Amniotic stem cell (primary cell): Measurements from ENCODE around the gene VGLL3.
A peak's percentile ranks its signal among the peaks of the same experiment; 100 is the strongest.

Experiments used
- DNase-seq: peaks from one replicate; lab custom pipeline; 2025; lab: John Stamatoyannopoulos, UW

VGLL3 gene

GRCh38 chr3:86949850-86950249, 41.1 kb downstream of the VGLL3 start:
- no peak for DNase-seq

- peak; percentile 19 for DNase-seq
Measured at GRCh38 chr3:86948822-86949221, 42.1 kb downstream of the VGLL3 start.

GRCh38 chr3:86942206-86942605, 48.7 kb downstream of the VGLL3 start:
- no peak for DNase-seq

DNA sequence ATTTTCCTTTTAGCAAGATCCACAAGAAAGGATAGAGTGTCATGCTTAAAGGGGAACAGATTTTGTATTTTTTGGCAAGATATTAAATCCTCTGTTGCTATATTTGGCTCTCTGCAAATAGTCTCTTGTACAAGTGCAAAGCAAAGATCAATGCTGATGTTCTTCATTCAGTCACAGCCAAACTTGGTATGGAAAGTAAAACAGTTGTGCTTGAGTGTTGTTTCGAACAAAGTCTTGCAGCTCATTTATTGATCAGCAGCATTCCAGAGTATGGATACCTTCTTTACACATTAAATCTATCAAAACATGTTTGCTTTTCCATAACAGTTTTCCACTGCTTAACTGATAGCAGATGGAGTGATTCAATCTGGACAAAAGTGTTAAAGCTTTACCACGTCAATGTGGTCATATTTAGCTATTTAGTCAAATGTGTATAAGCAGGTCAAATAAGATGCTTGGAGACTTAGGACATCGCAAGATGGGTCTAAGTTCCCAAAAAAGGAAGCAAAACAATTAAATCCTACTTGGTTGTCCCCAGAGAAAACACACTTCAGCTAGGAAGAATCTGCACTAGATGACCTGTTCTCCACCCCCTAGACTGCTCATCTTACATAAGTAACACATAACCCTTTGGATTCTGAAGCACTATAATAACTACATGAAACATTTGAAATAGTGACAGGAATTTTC, 52.4 kb downstream of the VGLL3 start:
- no peak for DNase-seq

DNA sequence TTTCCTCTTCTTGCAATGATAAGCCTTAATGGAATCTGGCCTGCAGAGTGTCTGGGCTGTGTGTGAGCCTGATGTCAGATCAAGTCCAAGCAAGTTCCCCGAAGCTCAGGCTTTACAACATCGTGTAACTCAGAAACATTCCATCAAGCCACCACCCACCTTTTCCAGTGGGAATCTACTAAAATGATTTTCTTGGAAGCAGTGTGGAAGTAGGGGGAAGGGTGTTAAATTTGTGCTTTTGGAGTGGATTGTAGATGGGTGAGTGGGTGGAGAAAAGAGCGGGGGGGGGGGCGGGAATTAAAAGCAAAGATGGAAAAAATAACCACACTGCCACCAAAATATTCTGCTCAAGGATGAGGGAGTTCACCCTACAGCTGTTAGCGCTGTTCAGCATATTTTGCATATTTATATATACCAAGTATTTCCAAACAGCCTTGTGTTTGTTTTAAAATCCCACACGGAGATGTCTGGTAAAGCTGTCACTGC, 53.6 kb downstream of the VGLL3 start:
- DNase-seq: peak; percentile 38

DNA sequence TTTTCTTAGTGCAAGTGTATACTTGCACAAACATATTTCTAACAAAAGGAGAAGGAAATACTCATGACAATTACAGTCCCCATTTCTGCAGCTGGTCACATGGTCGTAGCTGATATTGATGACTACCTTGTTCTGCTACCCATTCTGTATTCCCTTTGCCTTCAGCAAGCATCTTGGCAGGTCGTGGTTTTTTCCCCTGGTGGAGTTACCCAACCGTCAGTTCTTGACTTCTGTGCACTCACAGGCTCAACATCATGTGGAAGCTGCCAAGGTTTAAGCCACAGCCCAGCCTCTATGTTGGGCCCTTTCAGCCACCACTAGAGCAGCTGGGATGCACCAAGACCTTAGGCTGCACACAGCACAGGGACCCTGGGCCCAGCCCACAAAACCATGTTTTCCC, 56.1 kb downstream of the VGLL3 start:
- no peak for DNase-seq

GRCh38 chr3:86930831-86931230, 60.1 kb downstream of the VGLL3 start:
- DNase-seq: no peak

- DNase-seq: no peak
Measured at GRCh38 chr3:86930181-86930580, 60.8 kb downstream of the VGLL3 start.

DNA sequence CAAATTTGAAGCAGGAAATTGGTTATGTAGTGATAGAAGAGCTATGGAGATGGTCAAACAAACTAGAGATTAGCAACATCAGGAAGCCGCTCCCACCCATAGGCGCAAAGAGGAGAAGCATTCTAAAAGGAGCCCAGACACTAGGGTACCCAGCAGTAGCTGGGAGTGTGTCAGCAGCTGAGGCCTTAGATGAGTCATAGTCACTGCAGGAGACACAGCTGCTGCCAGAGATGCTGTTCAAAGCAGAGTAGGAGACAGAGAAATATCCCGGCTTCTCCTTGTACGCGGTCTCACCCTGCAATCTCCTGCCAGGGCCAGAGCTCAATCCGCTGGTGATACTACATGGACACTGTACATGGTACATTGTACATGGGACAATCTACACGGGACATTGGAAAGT, 61.9 kb downstream of the VGLL3 start:
- no peak for DNase-seq

DNA sequence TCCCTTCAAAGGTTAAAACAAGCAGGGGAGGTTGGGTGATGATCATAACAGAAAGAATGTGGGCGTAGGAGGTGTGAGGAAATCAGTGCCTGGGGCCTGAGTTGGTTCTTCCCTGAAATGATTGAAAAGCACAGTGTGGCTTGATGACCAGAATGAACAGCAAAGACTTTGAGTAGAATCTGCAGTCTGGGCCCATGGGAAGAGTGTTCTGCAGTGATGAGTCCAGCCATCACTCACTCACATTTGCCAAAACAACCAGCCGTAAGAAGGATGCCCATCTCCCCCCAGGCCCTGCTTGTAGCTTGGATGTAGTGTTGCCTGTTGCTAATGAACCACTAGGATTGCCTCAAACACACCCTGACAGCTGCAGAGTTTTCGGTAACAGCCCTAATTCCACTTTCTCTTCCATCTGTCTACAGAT, 67.9 kb downstream of the VGLL3 start:
- DNase-seq: no peak

- DNase-seq: no peak
Measured at GRCh38 chr3:86921971-86922680, 68.8 kb downstream of the VGLL3 start.

- DNase-seq: no peak
Measured at GRCh38 chr3:86914670-86915069, 76.3 kb downstream of the VGLL3 start.

GRCh38 chr3:86913160-86913559, 77.8 kb downstream of the VGLL3 start:
- DNase-seq: no peak

- no peak for DNase-seq
Measured at GRCh38 chr3:86895202-86895601, 95.7 kb downstream of the VGLL3 start.

DNA sequence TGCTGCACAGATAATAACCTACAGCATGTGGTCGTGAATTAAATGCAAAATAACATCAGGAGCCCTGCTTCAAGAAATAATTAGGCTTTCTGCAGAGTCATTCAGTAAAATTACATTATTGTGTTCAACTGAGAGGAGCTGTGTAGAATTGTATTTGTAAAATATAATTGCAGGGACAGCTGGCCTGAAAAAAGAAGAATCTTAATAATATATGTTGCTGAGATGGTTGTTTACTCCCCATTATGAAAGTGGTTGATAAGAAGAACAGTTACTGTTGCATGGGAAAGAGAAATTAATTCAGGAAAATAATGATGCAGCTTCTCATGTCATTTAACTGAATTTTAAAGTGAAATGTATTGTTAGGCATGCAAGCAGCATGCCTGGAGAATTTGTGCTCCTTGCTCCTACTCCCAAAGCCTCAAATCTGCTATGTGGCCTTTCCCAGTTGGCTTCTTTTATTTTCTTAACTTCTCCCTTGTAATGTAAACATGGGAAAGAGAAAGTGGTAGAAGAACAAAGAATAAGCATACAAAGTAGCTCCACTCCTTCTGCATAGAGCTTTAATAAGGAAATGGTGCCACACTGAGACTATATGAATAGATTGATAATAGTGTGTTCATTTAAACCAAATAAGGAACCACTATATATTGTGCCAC, 100.1 kb downstream of the VGLL3 start:
- DNase-seq: no peak
